SK-N-SH (cell line): Measurements from ENCODE around the gene TOR4A.

Experiments
- CTCF ChIP-seq: fragments of 200-600 bp; sonication (generic); IDR thresholded peaks from 2 replicates; pipeline ENCODE4 v1.6.1; 2017; ENCODE audit warnings: antibody characterized with exemption, mild to moderate bottlenecking, moderate library complexity
- NRF1 ChIP-seq: IDR thresholded peaks from 2 replicates; pipeline ENCODE4 v1.6.1; 2012; ENCODE audit warnings: low read depth, mild to moderate bottlenecking, low read length
- POLR2AphosphoS5 ChIP-seq: IDR thresholded peaks from 2 replicates; pipeline ENCODE4 v1.6.1; 2012; ENCODE audit warnings: low read depth, low read length
- RAD21 ChIP-seq: IDR thresholded peaks from 2 replicates; pipeline ENCODE4 v1.6.1; 2012; ENCODE audit warnings: mild to moderate bottlenecking, low read length
- SIN3A ChIP-seq: IDR thresholded peaks from 2 replicates; pipeline ENCODE4 v1.6.1; 2012; ENCODE audit warnings: low read depth, mild to moderate bottlenecking, low read length, moderate library complexity, borderline replicate concordance
- TF ChIP-seq, protein P1 (sequence below): IDR thresholded peaks from 2 replicates; pipeline ENCODE4 v1.4.0; 2012; ENCODE audit warnings: low read depth

- TF ChIP-seq POLR2AphosphoS5 (no peak), SIN3A (no peak), CTCF (no peak), RAD21 (no peak), NRF1 (no peak)
- TF ChIP-seq, protein P1, sequence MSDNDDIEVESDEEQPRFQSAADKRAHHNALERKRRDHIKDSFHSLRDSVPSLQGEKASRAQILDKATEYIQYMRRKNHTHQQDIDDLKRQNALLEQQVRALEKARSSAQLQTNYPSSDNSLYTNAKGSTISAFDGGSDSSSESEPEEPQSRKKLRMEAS = no peak
Observed at GRCh38 chr9:137317718-137318511, 40.4 kb downstream of the TOR4A start.
